Measurements from ENCODE around the gene SV2B.

Gene SV2B

GRCh38 chr15:91289324-91289723, 189.3 kb downstream of the SV2B start:
- Histone ChIP-seq H3K27ac (ENCODE audit: low read depth, low read length, severe bottlenecking) (no peak overlapping the region), H3K9me3 (ENCODE audit: control insufficient read depth, low read length) (no peaks in the 10 kb centered on the region), H3K4me1 (ENCODE audit: control insufficient read depth, insufficient read depth, low read length, poor library complexity, severe bottlenecking) (no peaks in the 10 kb centered on the region), H3K36me3 (ENCODE audit: control insufficient read depth, insufficient read depth, low read length) (no peaks in the 10 kb centered on the region), H3K4me3 (ENCODE audit: extremely low read depth, insufficient read depth, low read length, poor library complexity, severe bottlenecking) (no peak overlapping the region)
- 63 to 67% methylated on average over 1 of the region's 1 CpG for WGBS, 2 experiments (ENCODE audit: insufficient coverage in 2 of 2)

- no peak overlapping the region for H3K4me3 ChIP-seq (ENCODE audit: extremely low read depth, insufficient read depth, low read length, poor library complexity, severe bottlenecking)
- no peaks in the 10 kb centered on the region for H3K9me3 ChIP-seq (ENCODE audit: control insufficient read depth, low read length)
- no peaks in the 10 kb centered on the region for H3K36me3 ChIP-seq (ENCODE audit: control insufficient read depth, insufficient read depth, low read length)
- H3K4me1 ChIP-seq (ENCODE audit: control insufficient read depth, insufficient read depth, low read length, poor library complexity, severe bottlenecking) = no peaks in the 10 kb centered on the region
- no peak overlapping the region for H3K27ac ChIP-seq (ENCODE audit: low read depth, low read length, severe bottlenecking)
- no CpG with 5 or more reads among the region's 6 CpGs for WGBS, 2 experiments (ENCODE audit: insufficient coverage in 2 of 2)
Measured at GRCh38 chr15:91290553-91290952, 190.5 kb downstream of the SV2B start.

- Histone ChIP-seq H3K4me1 (ENCODE audit: control insufficient read depth, insufficient read depth, low read length, poor library complexity, severe bottlenecking) (no peaks in the 10 kb centered on the region), H3K9me3 (ENCODE audit: control insufficient read depth, low read length) (no peaks in the 10 kb centered on the region), H3K36me3 (ENCODE audit: control insufficient read depth, insufficient read depth, low read length) (no peaks in the 10 kb centered on the region), H3K4me3 (ENCODE audit: extremely low read depth, insufficient read depth, low read length, poor library complexity, severe bottlenecking) (no peak overlapping the region), H3K27ac (ENCODE audit: low read depth, low read length, severe bottlenecking) (no peak overlapping the region)
- WGBS, 2 experiments (ENCODE audit: insufficient coverage in 2 of 2) = 42 to 90% methylated on average over 2 to 3 of the region's 3 CpGs
Measured at GRCh38 chr15:91291673-91292072, 191.6 kb downstream of the SV2B start.

GRCh38 chr15:91294344-91294743, 194.3 kb downstream of the SV2B start:
- Histone ChIP-seq H3K9me3 (ENCODE audit: control insufficient read depth, low read length) (no peaks in the 10 kb centered on the region), H3K4me3 (ENCODE audit: extremely low read depth, insufficient read depth, low read length, poor library complexity, severe bottlenecking) (no peak overlapping the region), H3K36me3 (ENCODE audit: control insufficient read depth, insufficient read depth, low read length) (no peaks in the 10 kb centered on the region), H3K27ac (ENCODE audit: low read depth, low read length, severe bottlenecking) (no peak overlapping the region), H3K4me1 (ENCODE audit: control insufficient read depth, insufficient read depth, low read length, poor library complexity, severe bottlenecking) (no peaks in the 10 kb centered on the region)
- no CpG with 5 or more reads among the region's 1 CpG for WGBS, 2 experiments (ENCODE audit: insufficient coverage in 2 of 2)

GRCh38 chr15:91294795-91295194, 194.7 kb downstream of the SV2B start:
- Histone ChIP-seq H3K9me3 (ENCODE audit: control insufficient read depth, low read length) (no peaks in the 10 kb centered on the region), H3K27ac (ENCODE audit: low read depth, low read length, severe bottlenecking) (no peak overlapping the region), H3K36me3 (ENCODE audit: control insufficient read depth, insufficient read depth, low read length) (no peaks in the 10 kb centered on the region), H3K4me3 (ENCODE audit: extremely low read depth, insufficient read depth, low read length, poor library complexity, severe bottlenecking) (no peak overlapping the region), H3K4me1 (ENCODE audit: control insufficient read depth, insufficient read depth, low read length, poor library complexity, severe bottlenecking) (no peaks in the 10 kb centered on the region)
- 94 to 100% methylated on average over 3 to 4 of the region's 5 CpGs for WGBS, 2 experiments (ENCODE audit: insufficient coverage in 2 of 2)

GRCh38 chr15:91298101-91298500, 198.0 kb downstream of the SV2B start:
- Histone ChIP-seq H3K36me3 (ENCODE audit: control insufficient read depth, insufficient read depth, low read length) (no peaks in the 10 kb centered on the region), H3K4me3 (ENCODE audit: extremely low read depth, insufficient read depth, low read length, poor library complexity, severe bottlenecking) (no peak overlapping the region), H3K9me3 (ENCODE audit: control insufficient read depth, low read length) (no peaks in the 10 kb centered on the region), H3K27ac (ENCODE audit: low read depth, low read length, severe bottlenecking) (no peak overlapping the region), H3K4me1 (ENCODE audit: control insufficient read depth, insufficient read depth, low read length, poor library complexity, severe bottlenecking) (no peaks in the 10 kb centered on the region)
- WGBS, 2 experiments (ENCODE audit: insufficient coverage in 2 of 2) = 79 to 92% methylated on average over 4 to 5 of the region's 6 CpGs

- WGBS, 2 experiments (ENCODE audit: insufficient coverage in 2 of 2) = 8 to 58% methylated on average over 2 to 4 of the region's 11 CpGs
- Histone ChIP-seq H3K27ac (ENCODE audit: low read depth, low read length, severe bottlenecking) (no peak overlapping the region), H3K4me1 (ENCODE audit: control insufficient read depth, insufficient read depth, low read length, poor library complexity, severe bottlenecking) (no peaks in the 10 kb centered on the region), H3K4me3 (ENCODE audit: extremely low read depth, insufficient read depth, low read length, poor library complexity, severe bottlenecking) (no peak overlapping the region), H3K36me3 (ENCODE audit: control insufficient read depth, insufficient read depth, low read length) (no peaks in the 10 kb centered on the region), H3K9me3 (ENCODE audit: control insufficient read depth, low read length) (no peaks in the 10 kb centered on the region)
Measured at GRCh38 chr15:91302588-91303439, 202.8 kb downstream of the SV2B start.

- no peaks in the 10 kb centered on the region for H3K9me3 ChIP-seq (ENCODE audit: control insufficient read depth, low read length)
- H3K4me1 ChIP-seq (ENCODE audit: control insufficient read depth, insufficient read depth, low read length, poor library complexity, severe bottlenecking) = no peaks in the 10 kb centered on the region
- 69 to 75% methylated on average over 2 of the region's 2 CpGs for WGBS, 2 experiments (ENCODE audit: insufficient coverage in 2 of 2)
- no peak overlapping the region for H3K4me3 ChIP-seq (ENCODE audit: extremely low read depth, insufficient read depth, low read length, poor library complexity, severe bottlenecking)
- H3K36me3 ChIP-seq (ENCODE audit: control insufficient read depth, insufficient read depth, low read length) = no peaks in the 10 kb centered on the region
- no peak overlapping the region for H3K27ac ChIP-seq (ENCODE audit: low read depth, low read length, severe bottlenecking)
Measured at GRCh38 chr15:91304210-91304609, 204.2 kb downstream of the SV2B start.

- H3K36me3 ChIP-seq (ENCODE audit: control insufficient read depth, insufficient read depth, low read length) = no peaks in the 10 kb centered on the region
- H3K9me3 ChIP-seq (ENCODE audit: control insufficient read depth, low read length) = no peaks in the 10 kb centered on the region
- WGBS, 2 experiments (ENCODE audit: insufficient coverage in 2 of 2) = 91 to 94% methylated on average over 5 to 6 of the region's 6 CpGs
- H3K4me3 ChIP-seq (ENCODE audit: extremely low read depth, insufficient read depth, low read length, poor library complexity, severe bottlenecking) = no peak overlapping the region
- H3K4me1 ChIP-seq (ENCODE audit: control insufficient read depth, insufficient read depth, low read length, poor library complexity, severe bottlenecking) = no peaks in the 10 kb centered on the region
- no peak overlapping the region for H3K27ac ChIP-seq (ENCODE audit: low read depth, low read length, severe bottlenecking)
Measured at GRCh38 chr15:91304786-91305185, 204.7 kb downstream of the SV2B start.

GRCh38 chr15:91306144-91306543, 206.1 kb downstream of the SV2B start:
- H3K4me1 ChIP-seq (ENCODE audit: control insufficient read depth, insufficient read depth, low read length, poor library complexity, severe bottlenecking) = no peaks in the 10 kb centered on the region
- H3K4me3 ChIP-seq (ENCODE audit: extremely low read depth, insufficient read depth, low read length, poor library complexity, severe bottlenecking) = no peak overlapping the region
- no peak overlapping the region for H3K27ac ChIP-seq (ENCODE audit: low read depth, low read length, severe bottlenecking)
- H3K36me3 ChIP-seq (ENCODE audit: control insufficient read depth, insufficient read depth, low read length) = no peaks in the 10 kb centered on the region
- no peaks in the 10 kb centered on the region for H3K9me3 ChIP-seq (ENCODE audit: control insufficient read depth, low read length)
- WGBS, 2 experiments (ENCODE audit: insufficient coverage in 2 of 2) = 90 to 96% methylated on average over 6 to 7 of the region's 7 CpGs

GRCh38 chr15:91307601-91308000, 207.5 kb downstream of the SV2B start:
- Histone ChIP-seq H3K4me3 (ENCODE audit: extremely low read depth, insufficient read depth, low read length, poor library complexity, severe bottlenecking) (no peak overlapping the region), H3K9me3 (ENCODE audit: control insufficient read depth, low read length) (no peaks in the 10 kb centered on the region)
- WGBS, 2 experiments (ENCODE audit: insufficient coverage in 2 of 2) = 100% methylated on average over 1 of the region's 2 CpGs; no CpG with 5 or more reads in 1 of the 2 experiments

More at GRCh38 chr15:91307601-91308000, 207.5 kb downstream of the SV2B start:
- H3K36me3 ChIP-seq (ENCODE audit: control insufficient read depth, insufficient read depth, low read length) = no peaks in the 10 kb centered on the region
- no peak overlapping the region for H3K27ac ChIP-seq (ENCODE audit: low read depth, low read length, severe bottlenecking)
- no peaks in the 10 kb centered on the region for H3K4me1 ChIP-seq (ENCODE audit: control insufficient read depth, insufficient read depth, low read length, poor library complexity, severe bottlenecking)
